IPS DF 19.7 (cell line): ENCODE results near the gene PILRA.
"Not testable (repeated sequence)": the region's sequence is repeated elsewhere in the genome, so short reads cannot be mapped to it uniquely, and the experiment has no call there.

Source experiments
- DNase-seq: peaks from one replicate; pipeline ENCODE4 v3.0.0-alpha.2; 2013; ENCODE audit warnings: low read depth, low spot score

PILRA gene

GRCh38 chr7:100380196-100380595 is 6.9 kb downstream of the PILRA start:
- no peak for DNase-seq

- DNase-seq = not testable (repeated sequence)
These were observed 8.4 kb downstream of the PILRA start for GRCh38 chr7:100381531-100382233.

GRCh38 chr7:100382234-100382853 is 9.1 kb downstream of the PILRA start:
- DNase-seq = not testable (repeated sequence)

GRCh38 chr7:100384628-100385294 is 11.5 kb downstream of the PILRA start:
- no peak for DNase-seq

- DNase-seq = no peak
These were observed 13.7 kb downstream of the PILRA start for GRCh38 chr7:100386940-100387339.

- DNase-seq = no peak
These were observed 14.4 kb downstream of the PILRA start for GRCh38 chr7:100387695-100388094.

- DNase-seq = no peak
These were observed 16.3 kb downstream of the PILRA start for GRCh38 chr7:100389437-100390088.

- DNase-seq = no peak
These were observed 17.2 kb downstream of the PILRA start for GRCh38 chr7:100390286-100391009.

- DNase-seq = no peak
These were observed 20.1 kb downstream of the PILRA start for GRCh38 chr7:100393233-100393905.

- DNase-seq = no peak
These were observed 20.8 kb downstream of the PILRA start for GRCh38 chr7:100394077-100394476.

- no peak for DNase-seq
These were observed 23.2 kb downstream of the PILRA start for GRCh38 chr7:100396421-100396982.

GRCh38 chr7:100397315-100398081 is 24.2 kb downstream of the PILRA start:
- DNase-seq = no peak

- DNase-seq = no peak
These were observed 25.0 kb downstream of the PILRA start for GRCh38 chr7:100398239-100398638.

- DNase-seq = no peak
These were observed 26.8 kb downstream of the PILRA start for GRCh38 chr7:100400041-100400440.

- DNase-seq = no peak
These were observed 27.4 kb downstream of the PILRA start for GRCh38 chr7:100400656-100401055.

- no peak for DNase-seq
These were observed 28.5 kb downstream of the PILRA start for GRCh38 chr7:100401811-100402210.

GRCh38 chr7:100402241-100402640 is 29.0 kb downstream of the PILRA start:
- DNase-seq = no peak

- DNase-seq = no peak
These were observed 33.5 kb downstream of the PILRA start for GRCh38 chr7:100406767-100407166.

GRCh38 chr7:100407285-100408180 is 34.2 kb downstream of the PILRA start:
- no peak for DNase-seq
